Activated CD8-positive, alpha-beta T cell treated with anti-CD3 and anti-CD28 coated beads, Interleukin-2, amount 10 ng/mL, durations not matched to agents 7 days and 5 days (primary cell): ENCODE measurements around the gene CAPN12. TPM values are rescaled to one million over a fixed set of nuclear protein-coding genes. Genes with fewer than 3 reads are reported as not detected.

ENCODE experiments used
- total RNA-seq, 2 experiments: library from RNA; stranded (reverse); gene quantifications; one replicate each; pipeline ENCODE4 v1.2.3, GENCODE V29; 2021

Gene CAPN12
- total RNA-seq, 2 experiments from 2014 or later: 12.2 to 16.2 TPM

Other genes with a start within 250 kb of the CAPN12 start
- 100 to 1,000 TPM; 259 to 269 TPM for gene MAP4K1, start 126.5 kb downstream of the CAPN12 start, total RNA-seq
- gene EIF3K, start 125.3 kb downstream of the CAPN12 start, total RNA-seq: 100 to 1,000 TPM; 325 to 352 TPM
- 100 to 1,000 TPM; 357 to 373 TPM for gene ACTN4, start 96.8 kb downstream of the CAPN12 start, total RNA-seq
- not detected for gene LGALS7, start 29.0 kb upstream of the CAPN12 start, total RNA-seq
- not detected for gene LGALS7B, start 44.7 kb upstream of the CAPN12 start, total RNA-seq
- gene LGALS4, start 68.5 kb upstream of the CAPN12 start, total RNA-seq: 1 to 10 TPM; 1.6 to 1.8 TPM
- 100 to 1,000 TPM; 170 to 175 TPM for gene ECH1, start 87.3 kb upstream of the CAPN12 start, total RNA-seq
- gene HNRNPL, start 105.5 kb upstream of the CAPN12 start, total RNA-seq: 100 to 1,000 TPM; 509 to 553 TPM
- 10 to 100 TPM; 58.9 to 63.5 TPM for gene RINL, start 133.8 kb upstream of the CAPN12 start, total RNA-seq
- 10 to 100 TPM; 36.4 to 40.3 TPM for gene SIRT2, start 155.1 kb upstream of the CAPN12 start, total RNA-seq
- gene NFKBIB, start 155.5 kb upstream of the CAPN12 start, total RNA-seq: 10 to 100 TPM; 31.9 to 36.6 TPM
- 1 to 10 TPM in 1 of 2 experiments, under 1 TPM in 1; 0.79 to 1.1 TPM for gene CCER2, start 167.7 kb upstream of the CAPN12 start, total RNA-seq
- gene SARS2, start 186.3 kb upstream of the CAPN12 start, total RNA-seq: 10 to 100 TPM; 36.2 to 36.6 TPM
- gene MRPS12, start 186.5 kb upstream of the CAPN12 start, total RNA-seq: 10 to 100 TPM; 60.2 to 61.7 TPM
- not detected for gene FBXO17, start 231.3 kb upstream of the CAPN12 start, total RNA-seq